Gastrocnemius medialis (tissue), 4 donors: ENCODE measurements around the gene LGALS1. TPM values are rescaled to one million over a fixed set of nuclear protein-coding genes. Genes with fewer than 3 reads are reported as not detected.
A peak's percentile ranks its signal among the peaks of the same experiment; 100 is the strongest.

Source experiments
- ATAC-seq, 2 donors: fragments of 150-250 bp; one replicate each; pipeline ENCODE4 v1.9.1; 2016
- DNase-seq, 2 donors: peaks; one replicate each; pipeline ENCODE4 v3.0.0-alpha.2; 2019
- H3K27ac ChIP-seq, 4 donors: fragments of 200-600 bp; sonication (generic); 1 replicate in 1 of 4; 2 replicates in 3 of 4; pipeline ENCODE4 v1.5.1; 2016 to 2018; ENCODE audit warnings: mild to moderate bottlenecking in 2 of 4, moderate library complexity in 1 of 4
- H3K27me3 ChIP-seq, 3 donors: fragments of 200-600 bp; sonication (generic) in 2 of 3; 1 replicate in 1 of 3; 2 replicates in 2 of 3; pipeline versions ENCODE4 v1.5.1 to v1.6.0; 2016 to 2019; ENCODE audit warnings: mild to moderate bottlenecking in 1 of 3, moderate library complexity in 1 of 3
- H3K36me3 ChIP-seq, 2 donors: fragments of 200-600 bp; sonication (generic) in 1 of 2; one replicate each; pipeline ENCODE4 v1.5.1; 2017 to 2018
- H3K4me1 ChIP-seq, 2 donors: fragments of 200-600 bp; sonication (generic) in 1 of 2; one replicate each; pipeline ENCODE4 v1.5.1; 2016 to 2017; ENCODE audit warnings: mild to moderate bottlenecking in 2 of 2
- H3K4me3 ChIP-seq, 4 donors: fragments of 200-600 bp; sonication (generic) in 3 of 4; 1 replicate in 1 of 4; 2 replicates in 3 of 4; pipeline ENCODE4 v1.5.1; 2016 to 2019; ENCODE audit warnings: mild to moderate bottlenecking in 2 of 4
- H3K9me3 ChIP-seq, 3 donors: fragments of 200-600 bp; sonication (generic) in 2 of 3; 1 replicate in 1 of 3; 2 replicates in 2 of 3; pipeline ENCODE4 v1.5.1; 2016 to 2019
- CTCF ChIP-seq, 5 experiments: fragments of 450-650 bp in 3 of 5; fragments of 200-600 bp in 2 of 5; sonication (generic) in 2 of 5; IDR thresholded peaks in 4 of 5; conservative IDR thresholded peaks in 1 of 5; 1 replicate in 4 of 5; 2 replicates in 1 of 5; pipeline ENCODE4 v1.5.1; 2016 to 2019; ENCODE audit warnings: antibody characterized with exemption in 5 of 5, mild to moderate bottlenecking in 3 of 5, moderate library complexity in 3 of 5
- POLR2A ChIP-seq, 2 donors: fragments of 450-650 bp; IDR thresholded peaks; one replicate each; pipeline ENCODE4 v1.6.1; 2017; ENCODE audit warnings: antibody characterized with exemption in 2 of 2, mild to moderate bottlenecking in 2 of 2, moderate library complexity in 2 of 2
- in situ Hi-C, 4 donors: fragments of 200-750 bp; cut with MboI; loops; one replicate each; pipeline versions ENCODE4 v1.15.0 to v1.8.0; 2017; ENCODE audit warnings: low sequenced_read_pairs in 4 of 4
- intact Hi-C: fragments of 100-400 bp; cut with DNase I; formaldehyde crosslinking; loops from one replicate; pipeline ENCODE4 v1.15.1; 2023; ENCODE audit warnings: low total_unique reads
- total RNA-seq, 4 donors: library from RNA; depleted of rRNA; stranded (reverse); fragments of >200 nt; gene quantifications; one replicate each; pipeline versions ENCODE4 v1.1.0 to v1.2.3, GENCODE V29; 2016

LGALS1 gene
- total RNA-seq, 4 donors from 2014 or later, result 561 to 1,888 (median 1,101) TPM

DNA sequence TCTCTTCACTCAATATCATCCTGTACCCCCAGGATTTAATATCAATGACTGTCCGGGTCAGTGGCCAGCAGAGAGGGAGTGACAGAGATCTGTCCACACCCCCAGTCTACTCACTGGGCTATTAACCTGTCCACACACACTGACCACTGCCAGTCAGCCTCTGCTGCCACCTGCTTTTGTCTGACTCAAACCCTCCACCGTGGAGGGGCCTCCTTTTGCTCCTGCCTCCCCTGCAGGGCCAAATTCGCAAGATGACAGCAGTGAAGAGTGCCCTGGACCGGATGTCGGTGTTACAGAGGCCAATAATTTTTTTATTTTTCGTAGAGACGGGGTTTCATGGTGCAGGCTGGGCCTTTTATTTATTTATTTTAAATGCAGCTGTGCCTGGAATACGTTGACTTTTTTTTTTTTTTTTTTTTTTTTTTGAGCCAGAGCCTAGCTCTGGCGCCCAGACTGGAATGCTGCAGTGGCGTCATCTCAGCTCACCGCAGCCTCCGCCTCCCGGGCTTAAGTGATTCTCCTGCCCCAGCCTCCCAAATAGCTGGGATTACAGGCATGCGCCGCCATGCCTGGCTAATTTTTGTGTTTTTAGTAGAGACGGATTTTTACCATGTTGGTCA is 11.8 kb upstream of the LGALS1 start:
- DNase-seq (no peak), ATAC-seq (peak in 1 of 2 donors; percentile 8)
- in situ Hi-C loops (no loop called here), intact Hi-C loops (no loop called here)
- no peaks in the 10 kb centered on the region for H3K36me3 ChIP-seq
- TF ChIP-seq CTCF (IDR thresholded peaks at IDR 0.05 in 4 of 5, conservative IDR thresholded peaks at IDR 0.05 in 1 of 5), result no peak
- no peak for TF ChIP-seq POLR2A (IDR thresholded peaks at IDR 0.05)
- H3K27ac ChIP-seq, result peak overlapping the region in 2 of 4 donors; percentile 55 to 58
- H3K4me1 ChIP-seq, result peaks cover 32 to 46% of the 10 kb centered on the region in 2 donors
- no peaks in the 10 kb centered on the region for H3K9me3 ChIP-seq
- no peaks in the 10 kb centered on the region for H3K27me3 ChIP-seq
- no peak overlapping the region for H3K4me3 ChIP-seq

DNA sequence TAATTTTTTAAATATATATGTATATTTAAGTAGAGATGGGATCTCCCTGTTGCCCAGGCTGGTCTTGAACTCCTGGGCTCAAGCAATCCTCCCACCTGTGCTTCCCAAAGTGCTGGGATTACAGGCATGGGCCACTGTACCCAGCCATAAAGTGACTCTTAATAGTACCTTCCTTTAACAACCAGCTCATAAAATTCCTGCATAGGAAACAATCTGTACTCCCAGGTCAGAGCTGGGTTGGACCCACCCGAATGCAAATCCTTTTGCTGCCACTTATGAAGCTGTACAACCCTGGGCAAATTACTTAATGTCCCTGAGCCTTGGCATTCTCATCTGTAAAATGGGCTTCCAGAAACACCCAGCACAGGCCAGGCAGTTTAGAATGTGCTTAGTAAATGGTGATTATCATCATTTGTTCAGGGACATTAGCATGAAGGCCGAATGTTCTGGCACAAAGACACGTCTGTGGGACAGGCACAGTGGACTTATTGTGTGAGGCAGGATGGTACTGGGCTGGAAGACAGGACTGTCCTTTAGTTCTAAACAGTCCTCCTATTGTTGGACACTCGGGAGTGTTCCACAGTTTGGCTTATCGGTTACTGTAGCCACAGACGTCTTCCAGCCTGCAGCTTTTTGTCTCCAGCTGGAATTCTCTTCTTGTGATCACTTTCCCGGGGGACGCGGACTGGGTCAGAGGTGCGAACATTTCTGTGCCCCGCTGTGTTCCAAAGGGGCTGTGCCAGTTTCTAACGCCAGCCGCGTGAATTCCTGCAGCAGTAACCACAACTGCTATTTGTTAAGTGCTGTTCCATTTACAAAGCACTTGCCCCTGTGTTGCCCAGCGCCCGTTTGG is 11.0 kb upstream of the LGALS1 start:
- TF ChIP-seq POLR2A (IDR thresholded peaks at IDR 0.05) (no peak), CTCF (IDR thresholded peaks at IDR 0.05 in 4 of 5, conservative IDR thresholded peaks at IDR 0.05 in 1 of 5) (no peak)
- intact Hi-C loops, result no loop called here
- Histone ChIP-seq H3K27me3 (no peaks in the 10 kb centered on the region), H3K9me3 (no peaks in the 10 kb centered on the region), H3K4me3 (no peak overlapping the region), H3K36me3 (no peaks in the 10 kb centered on the region), H3K4me1 (peaks cover 31 to 42% of the 10 kb centered on the region in 2 donors), H3K27ac (peak overlapping the region in 1 of 4 donors; percentile 55)
- in situ Hi-C loops, result no loop called here
- ATAC-seq (no peak), DNase-seq (no peak)

GRCh38 chr22:37665487-37665886 is 9.9 kb upstream of the LGALS1 start:
- TF ChIP-seq CTCF (IDR thresholded peaks at IDR 0.05 in 4 of 5, conservative IDR thresholded peaks at IDR 0.05 in 1 of 5), result no peak
- TF ChIP-seq POLR2A (IDR thresholded peaks at IDR 0.05), result no peak
- DNase-seq, result no peak
- H3K36me3 ChIP-seq, result no peaks in the 10 kb centered on the region
- H3K27ac ChIP-seq, result no peak overlapping the region
- no peaks in the 10 kb centered on the region for H3K27me3 ChIP-seq
- intact Hi-C loops (no loop called here), in situ Hi-C loops (no loop called here)
- H3K4me1 ChIP-seq, result peaks cover 25 to 33% of the 10 kb centered on the region in 2 donors
- no peak overlapping the region for H3K4me3 ChIP-seq
- no peak for ATAC-seq
- H3K9me3 ChIP-seq, result no peaks in the 10 kb centered on the region

DNA sequence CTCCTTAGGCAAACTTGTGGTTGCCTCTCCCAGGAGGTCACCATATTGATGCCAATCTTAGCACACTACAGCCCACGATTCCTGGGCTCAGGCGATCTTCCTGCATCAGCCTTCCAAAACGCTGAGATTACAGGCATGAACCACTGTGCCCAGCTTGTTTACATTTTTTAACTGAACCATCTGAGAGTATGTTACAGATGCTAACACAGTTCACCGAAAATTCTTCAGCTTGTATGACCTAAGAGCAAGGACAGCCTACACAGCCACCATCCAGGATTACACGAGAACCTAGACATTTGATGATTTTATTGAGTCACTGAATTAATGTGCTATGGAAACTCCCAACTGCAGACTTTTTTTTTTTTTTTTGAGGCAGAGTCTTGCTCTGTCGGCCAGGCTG is 5.8 kb upstream of the LGALS1 start:
- Histone ChIP-seq H3K36me3 (no peaks in the 10 kb centered on the region), H3K9me3 (no peaks in the 10 kb centered on the region), H3K27ac (no peak overlapping the region), H3K27me3 (no peaks in the 10 kb centered on the region), H3K4me3 (no peak overlapping the region), H3K4me1 (peaks cover 12 to 20% of the 10 kb centered on the region in 2 donors)
- TF ChIP-seq POLR2A (IDR thresholded peaks at IDR 0.05), result no peak
- TF ChIP-seq CTCF (IDR thresholded peaks at IDR 0.05 in 4 of 5, conservative IDR thresholded peaks at IDR 0.05 in 1 of 5), result no peak
- DNase-seq (no peak), ATAC-seq (no peak)
- intact Hi-C loops (no loop called here), in situ Hi-C loops (no loop called here)
